CD1c-positive myeloid dendritic cell (primary cell): ENCODE results near the gene MYO3B.
"Not testable (repeated sequence)": the region's sequence is repeated elsewhere in the genome, so short reads cannot be mapped to it uniquely, and the experiment has no call there.

Source experiments
- DNase-seq: peaks from one replicate; pipeline ENCODE4 v3.0.0-alpha.2; 2016; ENCODE audit errors: extremely low spot score

The MYO3B gene

DNA sequence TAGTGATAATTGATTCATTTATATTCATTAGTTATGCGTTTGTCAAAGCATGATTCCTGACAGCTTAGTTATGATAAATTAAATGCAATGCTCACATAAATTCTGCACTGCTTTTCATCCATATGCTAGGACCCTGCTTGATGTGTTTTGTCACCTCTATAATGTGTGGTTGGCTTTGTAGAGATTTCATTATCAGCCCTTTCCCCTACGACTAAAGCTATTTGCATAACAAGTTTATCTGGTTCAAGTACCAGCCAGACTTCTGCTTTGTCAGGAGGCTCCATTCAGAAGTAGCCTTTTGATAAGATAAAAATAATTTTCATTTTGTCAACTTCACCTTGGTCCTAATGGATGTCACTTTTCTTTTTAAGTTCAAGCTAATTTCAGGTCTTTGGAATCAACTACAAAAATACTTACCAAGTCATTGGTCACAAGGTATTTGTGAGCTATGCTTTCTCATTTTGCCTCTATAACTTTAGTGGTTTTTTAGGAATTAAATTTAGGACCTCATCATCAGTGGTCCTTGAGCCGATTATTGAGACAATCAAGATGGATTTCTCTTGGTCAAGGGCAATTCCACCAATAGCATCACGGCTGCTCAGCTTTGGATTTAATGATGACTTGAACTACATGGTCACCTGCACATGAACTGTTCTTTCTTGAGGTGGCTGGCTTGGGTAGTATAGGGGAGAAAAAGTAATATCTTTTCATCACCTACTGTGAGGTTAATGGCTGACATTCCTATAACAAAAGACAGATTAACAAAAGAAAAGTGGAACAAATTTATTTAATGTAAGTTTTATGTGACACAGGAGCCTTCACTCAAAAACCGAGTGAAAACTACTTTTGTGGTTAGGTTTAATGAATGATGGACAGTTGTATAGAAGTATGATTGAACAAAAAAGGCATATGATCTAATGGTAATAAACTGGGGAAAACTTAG, 162.1 kb downstream of the MYO3B start:
- DNase-seq = no peak

DNA sequence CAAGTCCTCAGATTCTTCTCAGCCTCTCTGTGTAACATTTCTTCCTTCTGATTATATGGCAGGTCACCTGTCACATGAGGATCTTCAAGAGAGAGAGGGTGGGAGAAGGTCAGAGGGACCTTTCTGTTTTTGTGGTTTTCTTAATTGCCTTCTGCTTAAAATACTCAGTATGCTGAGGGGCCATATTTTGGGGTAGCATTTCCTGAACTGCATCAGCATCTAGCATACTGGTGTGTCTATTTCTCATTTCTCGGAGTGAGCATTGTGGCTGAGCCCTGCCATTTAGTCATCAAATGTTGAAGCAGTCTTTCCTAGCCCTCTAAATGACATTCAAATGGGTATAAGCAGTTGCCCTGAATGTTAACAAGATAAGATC, 162.7 kb downstream of the MYO3B start:
- DNase-seq = no peak

DNA sequence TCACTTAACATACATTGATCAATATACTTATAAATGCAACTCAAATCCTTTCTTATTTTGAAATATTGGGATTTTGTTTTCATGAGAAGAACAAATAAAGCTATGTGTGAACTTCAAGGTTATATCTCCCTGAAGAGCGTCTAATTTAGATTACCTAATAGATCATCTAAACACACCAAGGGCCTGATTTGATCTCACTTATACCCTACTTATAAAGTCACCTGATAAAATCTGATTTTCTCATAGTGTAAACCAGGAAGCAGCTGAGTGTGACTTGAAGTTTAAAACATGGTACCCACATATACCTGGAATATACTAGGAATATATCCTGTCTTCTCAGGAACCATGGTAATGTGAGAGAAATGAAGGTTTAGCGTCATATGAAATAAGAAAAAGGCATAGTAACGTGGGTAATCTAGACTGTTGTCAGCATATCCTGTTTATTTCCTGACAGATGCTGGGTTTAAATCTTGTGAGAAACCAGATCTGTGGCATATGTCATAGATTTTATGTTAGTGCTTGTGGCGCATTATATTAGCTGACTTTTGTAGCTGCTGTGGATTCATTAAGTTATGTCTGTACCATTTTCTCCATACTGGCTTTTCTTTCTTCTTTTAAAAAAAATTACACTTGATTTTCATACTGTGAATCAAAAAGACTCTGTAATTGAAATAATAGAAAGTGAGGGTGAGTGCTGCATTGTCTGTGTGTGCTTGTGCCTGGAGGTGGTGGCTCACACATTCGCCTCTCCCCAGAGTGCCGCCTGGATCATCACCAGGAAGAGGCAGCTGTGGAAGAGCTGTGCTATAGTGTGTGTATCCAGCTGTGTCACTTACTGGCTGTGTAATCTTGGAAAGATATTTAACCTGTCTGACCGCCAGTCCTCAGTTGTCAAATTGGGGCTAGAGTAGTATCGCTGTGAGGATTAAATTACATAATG, 164.0 kb downstream of the MYO3B start:
- DNase-seq = no peak

DNA sequence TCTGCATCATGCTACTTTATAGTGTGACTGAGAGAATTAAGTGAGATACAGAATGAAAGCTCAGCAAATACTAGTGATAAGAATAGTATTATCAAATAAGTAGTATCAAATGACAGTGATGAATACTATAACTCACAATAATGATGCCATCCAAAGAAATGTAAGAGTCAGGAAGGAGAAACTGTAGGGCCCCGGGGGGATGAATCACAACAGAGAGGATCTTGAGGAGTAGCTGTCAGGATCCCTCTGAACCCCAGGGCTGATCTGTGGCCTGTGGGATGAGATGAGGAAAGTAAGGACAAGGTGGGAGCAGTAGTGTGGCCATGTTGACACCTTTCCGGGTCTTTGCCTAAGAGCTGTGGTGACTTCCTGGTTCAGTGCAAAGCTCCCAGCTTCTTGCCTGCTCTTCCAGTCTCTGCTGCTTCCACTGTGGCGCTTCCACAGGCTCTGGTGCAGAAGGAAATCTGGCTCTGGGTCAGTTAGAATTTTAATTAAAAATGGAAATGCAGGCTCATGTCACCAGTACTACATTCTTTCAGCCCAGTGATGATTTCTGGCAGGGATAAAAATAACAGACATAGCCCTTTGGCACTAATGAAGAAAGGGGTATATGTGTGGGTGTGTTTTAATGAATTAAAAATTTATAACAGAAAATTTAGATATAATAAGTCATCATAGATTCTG, 166.9 kb downstream of the MYO3B start:
- DNase-seq = no peak

DNA sequence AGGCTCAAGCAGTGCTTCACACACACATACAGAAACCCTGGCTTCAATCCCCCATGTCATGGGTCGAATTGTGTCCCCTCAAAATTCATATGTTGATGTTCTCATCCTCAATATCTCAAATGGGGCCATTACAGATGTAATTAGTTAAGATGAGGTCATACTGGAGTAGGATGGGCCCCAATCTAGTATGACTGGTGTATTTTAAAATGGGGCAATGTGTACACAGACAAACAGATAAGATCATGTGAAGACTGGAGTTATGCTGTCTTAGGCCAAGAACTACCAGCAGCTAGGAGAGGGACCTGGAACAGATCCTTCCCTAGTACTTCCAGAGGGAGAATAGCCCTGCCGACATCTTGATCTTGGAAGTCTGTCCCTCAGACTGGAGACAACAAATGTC, 167.7 kb downstream of the MYO3B start:
- DNase-seq = no peak

DNA sequence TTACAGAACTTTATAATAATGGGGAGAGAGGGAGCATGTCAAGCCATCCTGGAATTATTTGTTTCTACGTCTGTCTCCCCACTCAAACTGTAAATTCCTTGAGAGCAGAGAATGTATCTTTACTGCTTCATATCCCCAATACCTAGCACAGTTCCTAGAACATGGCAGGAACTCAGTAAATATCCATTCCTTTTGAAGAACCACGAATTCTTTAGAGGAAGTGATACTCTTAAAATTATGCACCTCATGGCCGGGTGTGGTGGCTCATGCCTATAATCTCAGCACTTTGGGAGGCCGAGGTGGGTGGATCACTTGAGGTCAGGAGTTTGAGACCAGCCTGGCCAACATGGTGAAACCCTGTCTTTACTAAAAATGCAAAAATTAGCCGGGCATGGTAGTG, 171.3 kb downstream of the MYO3B start:
- not testable (repeated sequence) for DNase-seq

DNA sequence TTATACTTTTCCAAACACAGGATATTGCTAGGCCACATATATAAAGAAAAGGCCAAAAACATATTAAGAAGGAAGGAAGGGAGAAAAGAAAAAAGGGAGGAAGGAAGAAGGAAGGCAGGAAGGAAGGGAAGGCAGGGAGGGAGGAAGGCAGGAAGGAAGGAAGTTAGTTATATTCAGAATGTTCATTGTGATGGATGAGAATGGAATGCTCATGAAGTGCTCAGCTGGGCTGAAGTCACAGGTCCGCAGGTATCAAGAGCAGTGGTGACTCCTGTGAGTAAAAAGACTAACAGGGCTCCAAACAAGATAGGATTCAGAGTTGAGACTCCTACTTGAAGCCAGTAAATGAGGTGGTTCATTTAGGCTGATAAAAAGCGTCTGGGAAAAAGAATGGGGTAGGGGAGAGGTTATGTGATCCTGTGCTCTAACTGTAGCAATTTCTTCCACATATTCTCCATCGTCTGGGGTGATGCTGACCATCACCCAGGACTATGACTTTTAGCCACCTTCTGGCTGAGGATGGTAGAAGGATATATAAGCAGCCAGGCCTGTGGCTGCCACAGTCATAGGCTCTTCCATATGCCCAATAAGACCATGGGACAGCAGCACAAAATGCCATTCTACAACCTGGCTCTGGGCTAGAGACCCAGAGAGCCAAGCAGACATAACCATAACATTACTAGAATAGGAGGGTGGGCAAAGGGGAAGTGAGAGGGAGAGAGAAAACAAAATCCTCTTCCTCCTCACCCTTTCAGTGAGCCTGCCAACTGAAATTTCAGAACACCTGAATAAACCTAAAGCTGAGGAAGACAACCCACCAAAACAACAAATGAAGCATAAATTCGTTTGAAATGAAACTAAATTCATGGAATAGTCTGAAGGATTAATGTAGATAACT, 173.2 kb downstream of the MYO3B start:
- DNase-seq = no peak

DNA sequence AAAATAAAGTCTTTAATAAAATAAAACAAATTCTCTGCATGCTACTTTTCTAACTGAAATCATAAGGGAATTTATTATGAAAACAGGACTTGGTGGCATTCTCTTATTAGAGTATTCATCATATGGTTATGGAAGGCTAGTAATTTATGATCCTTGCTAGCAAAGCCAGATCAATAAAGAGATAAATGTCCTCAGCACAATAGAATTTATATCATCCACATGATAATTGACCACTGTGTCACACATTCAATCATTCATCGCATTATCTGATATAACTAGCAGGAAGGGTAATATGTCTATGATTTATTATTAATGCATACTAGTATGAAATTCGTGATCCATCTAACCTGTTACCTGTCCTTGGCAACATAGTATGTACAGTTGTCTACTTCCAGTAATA, 175.8 kb downstream of the MYO3B start:
- no peak for DNase-seq

DNA sequence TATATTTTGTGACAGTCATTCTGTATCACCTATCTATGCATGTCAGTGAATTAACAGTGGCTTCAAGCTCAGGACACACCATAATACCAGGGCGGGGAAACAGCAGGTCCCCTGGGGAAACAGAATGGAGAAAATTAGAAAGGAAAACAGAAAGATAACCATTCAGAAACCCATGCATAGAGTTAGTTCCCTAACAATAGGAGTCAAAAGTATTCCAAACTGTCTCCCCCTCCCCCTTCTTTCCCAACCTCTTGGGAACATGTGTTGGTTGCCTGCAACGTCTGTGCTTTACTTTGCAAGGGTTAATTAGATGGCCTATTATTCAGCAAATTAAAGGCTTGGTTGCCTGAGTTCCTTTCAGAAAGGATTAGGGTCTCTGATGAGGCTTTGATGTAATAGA, 176.4 kb downstream of the MYO3B start:
- DNase-seq = no peak

DNA sequence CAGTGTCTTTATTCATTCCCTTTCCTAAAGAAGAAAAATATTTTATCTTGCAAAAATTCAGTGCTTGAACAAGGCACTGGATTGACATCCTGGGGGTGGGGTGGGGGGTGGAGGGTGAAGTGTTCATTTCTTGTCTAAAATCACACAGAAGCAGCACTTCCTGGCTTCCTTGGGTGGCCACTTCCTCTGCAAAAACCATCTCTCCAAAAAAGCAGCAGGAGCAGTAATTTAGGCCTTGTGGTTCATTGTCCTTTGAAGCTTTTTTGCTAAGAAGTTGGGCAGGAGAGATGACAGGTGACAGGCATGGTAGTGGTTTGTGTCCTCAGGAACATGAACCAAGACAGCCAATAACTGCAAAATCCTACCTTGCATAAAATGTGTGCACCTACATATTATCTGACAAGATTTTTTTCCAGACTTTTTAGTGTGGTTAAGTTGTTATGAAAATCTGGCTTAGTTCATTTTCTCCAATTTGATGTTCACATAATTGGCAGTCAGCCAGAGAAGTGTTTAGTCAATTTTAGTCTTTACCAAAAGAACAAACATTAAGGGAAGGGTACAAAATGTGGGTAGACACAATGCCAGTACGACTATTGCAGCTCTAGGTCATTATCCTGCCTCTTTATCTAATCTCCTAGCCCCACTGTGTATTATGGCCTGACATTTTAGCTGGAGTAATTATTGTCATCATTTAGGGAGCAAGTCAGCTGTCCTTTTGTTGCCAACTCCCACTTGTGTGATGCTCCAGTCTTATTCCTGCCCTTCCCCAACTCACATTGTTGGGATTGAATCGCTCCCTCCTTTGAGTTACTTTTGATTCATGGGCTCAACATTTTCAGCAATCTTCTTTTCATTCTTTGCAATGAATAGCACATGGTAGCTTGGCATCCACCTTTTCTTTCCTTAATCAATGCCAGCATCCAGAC, 177.2 kb downstream of the MYO3B start:
- DNase-seq = no peak

DNA sequence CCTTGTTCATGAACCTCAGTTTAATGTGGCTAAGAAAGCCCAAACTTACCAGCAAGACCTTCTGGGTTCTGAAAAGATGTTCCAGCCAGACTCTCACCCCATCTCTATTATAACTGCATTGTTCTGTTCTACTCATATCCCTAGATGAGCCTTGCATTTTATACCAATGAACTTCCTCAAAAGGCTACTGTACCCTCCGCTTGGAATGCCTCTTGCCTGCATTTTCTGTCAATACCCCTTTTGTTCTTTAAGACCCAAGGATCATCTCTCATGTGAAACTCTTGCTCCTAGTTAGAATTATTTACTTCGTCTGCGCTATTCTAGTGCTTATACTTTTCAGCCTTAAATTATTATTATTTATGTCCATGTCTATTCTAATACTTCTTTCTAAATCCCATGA, 181.5 kb downstream of the MYO3B start:
- DNase-seq = no peak

DNA sequence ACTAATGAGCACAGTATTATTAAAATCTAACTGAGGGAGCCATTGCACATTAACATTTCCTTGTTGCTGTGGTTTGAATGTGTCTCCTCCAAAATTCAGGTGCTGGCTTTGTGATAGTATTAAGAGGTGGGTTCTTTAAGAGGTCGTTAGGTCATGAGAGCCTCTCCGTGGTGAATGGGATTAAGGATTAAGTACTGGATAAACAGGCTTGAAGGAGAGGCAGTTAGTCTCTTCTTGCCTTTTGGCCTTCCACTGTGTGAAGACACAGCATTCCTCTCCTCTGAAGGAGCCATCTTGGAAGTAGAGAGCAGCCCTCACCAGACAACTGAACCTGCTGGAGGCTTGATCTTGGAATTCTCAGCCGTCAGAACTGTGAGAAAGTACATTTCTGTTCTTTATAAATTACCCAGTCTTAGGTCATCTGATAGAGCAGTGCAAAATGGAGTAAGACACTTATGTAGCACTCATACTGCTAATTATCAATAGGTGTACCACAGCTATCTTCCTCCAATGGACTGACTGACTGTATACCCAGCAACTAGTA, 182.7 kb downstream of the MYO3B start:
- no peak for DNase-seq

DNA sequence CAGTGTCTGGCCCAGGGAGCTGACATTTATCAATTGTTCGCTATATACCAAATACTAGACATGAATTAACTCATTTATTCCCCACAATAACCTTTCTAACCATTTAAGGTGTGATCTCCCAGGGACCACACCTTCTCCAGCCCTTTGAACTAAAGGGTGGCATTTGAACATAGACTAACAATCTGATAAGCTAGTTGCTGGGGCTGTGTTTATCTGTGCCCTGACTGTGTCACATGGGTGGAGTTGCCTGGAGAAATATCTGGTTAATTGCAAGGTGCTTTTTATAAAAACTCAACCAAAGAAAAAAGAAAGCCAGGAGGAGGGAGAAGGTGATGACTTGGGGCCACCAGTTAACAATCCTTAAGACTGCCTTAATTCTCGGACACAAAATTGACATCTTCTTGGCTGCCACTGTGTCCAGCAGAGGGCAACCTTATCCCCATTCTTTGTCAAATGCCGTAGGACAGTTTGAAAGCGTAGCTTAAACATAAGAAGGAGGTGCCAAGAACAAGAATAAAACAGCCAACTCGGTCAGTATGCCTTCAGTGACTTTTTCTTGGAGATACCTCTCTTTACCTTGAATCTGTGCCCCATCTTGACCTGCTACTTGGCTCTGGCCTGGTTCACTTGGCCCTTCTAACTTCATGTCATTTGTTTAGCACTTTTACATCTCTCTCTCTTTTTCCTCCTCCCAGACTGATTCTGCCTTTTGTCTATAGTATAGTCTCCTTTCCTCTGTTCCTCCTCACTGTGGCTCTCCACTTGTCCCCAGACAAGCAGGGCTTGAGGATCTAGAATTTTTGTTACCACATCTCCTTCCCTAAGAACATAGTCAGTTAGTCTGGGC, 183.4 kb downstream of the MYO3B start:
- peak; percentile 62 for DNase-seq

DNA sequence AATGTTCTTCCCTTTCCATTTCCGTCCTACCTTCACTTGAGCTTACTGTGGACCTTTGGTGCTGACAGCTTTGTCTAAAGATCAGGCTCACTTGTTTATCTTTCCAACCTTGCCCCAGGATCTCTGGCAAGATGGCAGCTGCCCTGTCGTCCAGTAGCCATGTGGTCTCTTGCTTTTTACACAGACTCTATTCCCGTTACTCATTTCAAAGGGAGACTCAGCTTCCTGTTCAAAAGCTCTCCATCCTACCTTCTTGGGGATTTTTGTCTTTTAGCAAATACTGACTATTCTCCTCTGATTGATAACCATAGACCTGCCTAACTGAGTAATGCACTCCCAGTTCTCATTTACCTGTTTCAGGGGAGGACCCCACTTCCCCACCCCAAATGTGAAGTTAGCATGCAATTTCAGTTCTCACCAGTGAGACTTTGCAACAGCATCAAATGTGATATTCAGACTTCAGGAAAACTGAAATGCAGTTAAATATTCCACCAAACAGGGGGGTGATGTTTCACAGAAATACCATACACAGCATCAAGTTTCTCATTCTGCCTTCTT, 184.4 kb downstream of the MYO3B start:
- DNase-seq = no peak

DNA sequence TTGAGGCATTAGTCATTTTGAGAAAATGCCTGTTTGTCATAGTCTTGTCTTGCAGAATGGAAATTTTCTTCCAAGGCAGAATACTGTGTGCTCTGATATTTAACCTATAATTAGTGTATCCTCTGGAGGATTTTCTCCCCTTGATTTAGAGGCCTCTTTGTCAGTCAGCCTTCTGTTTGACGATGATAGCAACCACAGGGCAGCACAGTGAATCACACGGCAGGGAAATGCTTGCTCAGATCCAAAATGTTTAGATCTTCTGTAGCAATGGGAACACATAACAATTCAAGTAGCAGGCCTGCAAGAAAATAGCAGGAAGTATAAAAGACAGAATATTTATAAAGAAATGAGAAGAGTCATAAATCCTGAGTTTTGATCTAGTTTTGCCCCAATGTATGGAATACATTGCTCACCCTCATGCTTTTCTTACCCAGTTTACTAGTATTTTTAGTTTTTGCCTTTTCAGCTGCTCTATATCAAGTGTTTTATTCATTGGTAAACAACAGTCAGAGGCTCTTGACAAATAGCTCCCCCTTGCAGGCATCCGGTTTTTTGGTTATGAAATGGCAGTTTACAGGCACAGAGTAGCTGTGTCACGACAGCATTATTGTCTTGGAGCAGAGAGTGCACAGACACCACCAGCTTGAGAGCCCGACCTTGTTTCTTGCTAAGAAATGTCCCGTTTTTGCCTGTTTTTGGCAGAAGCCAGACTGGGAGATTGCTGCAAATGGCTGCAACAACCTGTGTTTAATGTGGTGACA, 185.1 kb downstream of the MYO3B start:
- DNase-seq = no peak

DNA sequence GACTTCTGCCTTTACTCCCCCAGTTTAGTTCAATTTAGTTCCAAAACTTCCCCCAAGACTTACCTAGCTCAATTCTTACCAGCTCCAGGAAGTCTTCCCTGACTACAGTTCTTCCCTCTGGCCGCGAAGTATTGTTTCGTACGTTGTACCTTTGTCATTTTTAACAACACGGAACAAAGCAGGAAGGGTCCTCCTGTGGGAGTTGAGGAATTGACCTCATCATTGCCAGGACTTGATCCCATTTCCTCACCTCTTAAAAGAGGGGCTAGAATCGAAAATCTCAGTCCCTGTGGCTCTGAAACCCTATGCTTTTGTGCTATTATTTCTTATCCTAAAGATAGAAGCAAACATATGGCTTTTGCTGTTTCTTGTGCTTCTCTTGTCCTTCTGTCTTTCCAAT, 187.1 kb downstream of the MYO3B start:
- no peak for DNase-seq

DNA sequence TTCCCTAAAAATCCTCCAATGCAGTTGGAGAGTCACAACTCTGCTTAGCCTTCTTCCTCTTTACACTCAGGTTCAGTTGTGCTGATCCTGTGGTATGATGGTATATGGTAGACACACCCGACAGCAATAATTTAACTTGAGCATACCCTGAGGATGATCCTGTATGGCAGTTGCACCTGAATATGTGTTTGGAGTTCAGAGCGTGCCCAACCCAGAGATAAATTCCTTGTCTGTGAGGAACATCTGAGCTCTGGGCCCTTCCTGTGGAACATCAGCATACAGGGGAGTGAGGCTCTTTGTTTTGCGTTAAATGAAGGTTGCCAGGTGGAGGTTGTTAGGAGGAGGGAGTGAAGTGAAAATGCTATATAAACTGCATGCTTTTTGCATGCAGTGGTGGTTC, 187.7 kb downstream of the MYO3B start:
- DNase-seq = no peak

DNA sequence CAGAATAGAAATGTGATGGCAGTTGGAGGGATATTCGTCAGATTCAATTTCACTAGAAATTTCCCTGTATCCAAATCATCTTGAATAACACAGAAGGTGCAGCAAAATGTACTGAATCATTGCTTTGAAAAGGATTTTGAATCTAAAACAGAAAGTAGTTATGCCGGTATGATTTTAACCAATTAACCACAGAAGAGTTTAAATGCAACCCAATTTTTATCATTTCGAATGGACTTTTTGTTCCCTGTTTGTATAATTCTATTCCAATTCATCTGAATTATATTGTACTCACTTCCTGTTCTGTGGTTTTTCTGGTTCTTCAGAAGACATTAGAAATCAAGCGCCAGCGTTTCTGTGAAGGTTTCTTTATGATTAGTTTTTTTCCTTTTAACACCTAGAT, 190.4 kb downstream of the MYO3B start:
- peak; percentile 45 for DNase-seq
